ENCODE measurements around the gene GPR183. TPM values are rescaled to one million over a fixed set of nuclear protein-coding genes. Genes with fewer than 3 reads are reported as not detected.

Gene GPR183
- total RNA-seq, 1 donor from 2014 or later, result 147 TPM

DNA sequence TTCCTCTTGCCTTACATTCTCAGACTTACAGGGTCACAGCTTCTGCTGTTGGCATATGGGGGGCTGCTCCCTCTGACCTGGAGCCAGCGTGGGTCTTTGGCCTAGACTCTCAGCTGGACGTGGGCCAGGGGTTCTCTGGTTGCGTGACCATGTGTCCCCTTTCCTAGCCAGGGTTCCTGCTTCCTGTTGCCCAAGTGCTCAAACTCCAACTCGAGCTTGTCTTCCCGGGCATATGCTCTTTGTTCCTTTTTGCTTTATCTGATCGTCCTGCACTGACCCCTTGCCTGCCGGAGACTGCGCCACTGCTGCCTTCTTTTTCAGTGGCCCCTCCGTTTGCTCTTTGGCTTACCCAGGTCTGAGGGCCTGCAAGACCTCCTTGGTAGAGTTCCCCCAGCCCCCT, 25.3 kb upstream of the GPR183 start:
- no peak overlapping the region for H3K27ac Mint-ChIP-seq
- no peak for DNase-seq (ENCODE audit: low spot score)
- H3K4me3 Mint-ChIP-seq (ENCODE audit: low read depth), result no peak overlapping the region
- H3K36me3 Mint-ChIP-seq (ENCODE audit: low read depth), result peaks cover 70% of the 10 kb centered on the region
- intact Hi-C loops (cut with micrococcal nuclease), result loop anchor here (1.0 kb wide), 1 partner anchor 9 kb away; no protein-coding TSS in a partner anchor
- H3K4me1 Mint-ChIP-seq (ENCODE audit: low read depth), result peaks cover 44% of the 10 kb centered on the region
- no peaks in the 10 kb centered on the region for H3K27me3 Mint-ChIP-seq (ENCODE audit: low read depth)
- peaks cover 5% of the 10 kb centered on the region for H3K9me3 Mint-ChIP-seq

DNA sequence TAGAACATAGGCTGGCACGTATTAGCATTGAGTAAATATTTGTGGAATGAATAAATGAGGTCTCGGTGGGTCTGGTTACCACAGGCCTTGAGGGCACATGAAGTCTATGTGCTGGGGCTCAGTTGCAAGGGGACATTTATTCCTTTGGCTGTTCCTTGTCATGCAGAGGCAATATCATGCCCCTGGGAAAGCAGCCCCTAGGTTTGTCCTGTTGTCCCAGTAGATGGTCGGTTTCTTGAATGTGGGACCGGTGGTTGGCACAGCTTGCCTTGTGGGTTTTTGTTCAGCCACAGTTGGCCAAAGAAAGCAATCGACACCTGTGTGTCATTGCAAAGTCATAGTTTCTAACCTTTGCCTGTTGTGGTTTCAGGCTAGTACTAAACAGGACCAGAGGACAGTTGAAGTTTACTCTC, 24.7 kb upstream of the GPR183 start:
- peaks cover 48% of the 10 kb centered on the region for H3K4me1 Mint-ChIP-seq (ENCODE audit: low read depth)
- peaks cover 75% of the 10 kb centered on the region for H3K36me3 Mint-ChIP-seq (ENCODE audit: low read depth)
- DNase-seq (ENCODE audit: low spot score), result no peak
- H3K9me3 Mint-ChIP-seq, result peaks cover 5% of the 10 kb centered on the region
- H3K27ac Mint-ChIP-seq, result peak overlapping the region; percentile 69
- intact Hi-C loops (cut with micrococcal nuclease), result loop anchor here (1.0 kb wide), 1 partner anchor 9 kb away; no protein-coding TSS in a partner anchor
- H3K4me3 Mint-ChIP-seq (ENCODE audit: low read depth), result no peak overlapping the region
- no peaks in the 10 kb centered on the region for H3K27me3 Mint-ChIP-seq (ENCODE audit: low read depth)

DNA sequence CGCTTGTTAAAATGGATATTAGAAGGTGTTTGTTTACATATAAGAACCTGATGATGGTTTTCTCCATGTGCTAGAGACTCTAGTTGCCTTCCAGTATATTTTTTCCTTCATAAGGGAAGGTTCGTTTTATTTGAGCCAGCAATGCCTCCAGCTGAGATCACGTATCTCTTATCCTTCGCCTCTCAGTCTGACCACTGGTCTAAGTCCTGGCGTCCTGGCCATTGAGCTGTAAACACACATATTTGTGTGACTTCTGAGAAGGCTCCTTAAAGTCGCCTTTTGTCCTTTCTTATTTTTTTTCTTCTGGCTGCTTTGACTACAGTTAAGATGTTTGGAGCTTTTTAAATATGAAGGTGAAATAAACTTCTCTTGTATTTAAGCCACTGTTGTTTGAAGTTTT, 23.7 kb upstream of the GPR183 start:
- intact Hi-C loops (cut with micrococcal nuclease), result no loop called here
- H3K27ac Mint-ChIP-seq, result peak overlapping the region; percentile 28
- H3K4me1 Mint-ChIP-seq (ENCODE audit: low read depth), result peaks cover 43% of the 10 kb centered on the region
- H3K9me3 Mint-ChIP-seq, result peaks cover 5% of the 10 kb centered on the region
- peaks cover 75% of the 10 kb centered on the region for H3K36me3 Mint-ChIP-seq (ENCODE audit: low read depth)
- DNase-seq (ENCODE audit: low spot score), result no peak
- no peaks in the 10 kb centered on the region for H3K27me3 Mint-ChIP-seq (ENCODE audit: low read depth)
- no peak overlapping the region for H3K4me3 Mint-ChIP-seq (ENCODE audit: low read depth)

DNA sequence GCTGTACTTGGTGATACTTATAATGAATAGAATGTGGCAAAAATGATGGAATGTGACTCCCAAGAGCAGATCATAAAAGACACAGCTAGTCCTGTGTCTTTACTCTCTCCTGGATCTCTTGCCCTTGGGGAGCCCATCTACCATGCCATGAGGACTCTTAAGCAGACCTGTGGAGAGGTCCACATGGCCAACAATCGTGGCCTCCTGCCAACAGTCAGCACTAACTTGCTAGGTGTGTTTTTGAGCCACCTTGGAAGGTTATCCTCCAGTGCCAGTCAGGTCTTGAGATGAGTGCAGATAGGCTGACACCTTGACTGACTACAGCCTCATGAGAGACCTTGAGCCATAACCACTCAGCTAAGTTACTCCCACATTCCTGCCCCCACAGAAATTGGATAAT, 22.3 kb upstream of the GPR183 start:
- Mint-ChIP-seq H3K27me3 (ENCODE audit: low read depth) (no peaks in the 10 kb centered on the region), H3K9me3 (peaks cover 5% of the 10 kb centered on the region), H3K27ac (no peak overlapping the region), H3K4me1 (ENCODE audit: low read depth) (peaks cover 46% of the 10 kb centered on the region), H3K4me3 (ENCODE audit: low read depth) (no peak overlapping the region), H3K36me3 (ENCODE audit: low read depth) (peaks cover 76% of the 10 kb centered on the region)
- DNase-seq (ENCODE audit: low spot score), result no peak
- intact Hi-C loops (cut with micrococcal nuclease), result no loop called here

- Mint-ChIP-seq H3K4me3 (ENCODE audit: low read depth) (no peak overlapping the region), H3K4me1 (ENCODE audit: low read depth) (peaks cover 58% of the 10 kb centered on the region), H3K36me3 (ENCODE audit: low read depth) (peaks cover 75% of the 10 kb centered on the region)
These were observed 20.6 kb upstream of the GPR183 start for GRCh38 chr13:99327761-99328160.

GRCh38 chr13:99327126-99327525, 19.9 kb upstream of the GPR183 start:
- Mint-ChIP-seq H3K36me3 (ENCODE audit: low read depth) (peaks cover 70% of the 10 kb centered on the region), H3K4me3 (ENCODE audit: low read depth) (no peak overlapping the region), H3K9me3 (peaks cover 5% of the 10 kb centered on the region), H3K27me3 (ENCODE audit: low read depth) (no peaks in the 10 kb centered on the region), H3K4me1 (ENCODE audit: low read depth) (peaks cover 58% of the 10 kb centered on the region), H3K27ac (no peak overlapping the region)
- intact Hi-C loops (cut with micrococcal nuclease), result no loop called here
- DNase-seq (ENCODE audit: low spot score), result no peak

More at GRCh38 chr13:99327761-99328160, 20.6 kb upstream of the GPR183 start:
- H3K27ac Mint-ChIP-seq, result no peak overlapping the region
- no peaks in the 10 kb centered on the region for H3K27me3 Mint-ChIP-seq (ENCODE audit: low read depth)
- intact Hi-C loops (cut with micrococcal nuclease), result no loop called here
- H3K9me3 Mint-ChIP-seq, result peaks cover 5% of the 10 kb centered on the region
- DNase-seq (ENCODE audit: low spot score), result no peak

DNA sequence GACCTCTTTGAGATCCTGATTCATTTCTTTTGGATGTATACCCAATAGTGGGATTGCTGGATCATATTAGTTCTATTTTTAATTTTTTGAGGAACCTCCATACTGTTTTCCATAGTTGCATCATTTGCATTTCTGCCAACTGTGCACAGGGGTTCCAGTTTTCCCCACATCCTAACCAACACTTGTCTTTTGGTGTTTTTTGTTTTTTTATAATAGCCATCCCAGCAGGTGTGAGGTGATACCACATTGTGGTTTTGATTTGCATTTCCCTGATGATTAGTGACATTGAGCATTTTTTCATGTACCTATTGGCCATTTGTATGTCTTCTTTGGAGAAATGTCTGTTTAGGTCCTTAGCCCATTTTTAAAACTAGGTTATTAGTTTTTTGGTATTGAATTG, 18.8 kb upstream of the GPR183 start:
- H3K36me3 Mint-ChIP-seq (ENCODE audit: low read depth), result peaks cover 58% of the 10 kb centered on the region
- peaks cover 54% of the 10 kb centered on the region for H3K4me1 Mint-ChIP-seq (ENCODE audit: low read depth)
- peaks cover 5% of the 10 kb centered on the region for H3K9me3 Mint-ChIP-seq
- no peak for DNase-seq (ENCODE audit: low spot score)
- no peak overlapping the region for H3K4me3 Mint-ChIP-seq (ENCODE audit: low read depth)
- peak overlapping the region; percentile 56 for H3K27ac Mint-ChIP-seq
- H3K27me3 Mint-ChIP-seq (ENCODE audit: low read depth), result no peaks in the 10 kb centered on the region
- intact Hi-C loops (cut with micrococcal nuclease), result no loop called here

DNA sequence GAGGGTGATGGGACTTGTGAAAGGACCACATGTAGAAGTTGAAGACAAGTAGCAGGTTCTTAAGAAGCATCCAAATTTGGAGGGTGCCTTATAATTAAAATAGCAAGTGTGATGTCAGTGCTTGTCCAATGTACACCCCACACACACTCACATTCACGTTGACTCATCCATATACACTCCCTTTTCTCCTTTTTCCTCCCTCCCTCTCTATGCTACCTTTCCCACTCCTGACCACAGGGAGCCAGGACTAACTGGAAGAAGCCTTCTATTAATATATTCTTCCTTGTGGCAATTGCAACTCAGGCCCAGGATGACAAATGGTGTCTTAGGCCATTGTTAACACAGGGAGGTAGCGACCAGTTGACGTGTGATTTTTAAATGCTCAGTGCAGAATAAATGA, 16.3 kb upstream of the GPR183 start:
- Mint-ChIP-seq H3K4me3 (ENCODE audit: low read depth) (peak overlapping the region; percentile 31), H3K9me3 (no peaks in the 10 kb centered on the region), H3K36me3 (ENCODE audit: low read depth) (peaks cover 49% of the 10 kb centered on the region), H3K4me1 (ENCODE audit: low read depth) (peaks cover 60% of the 10 kb centered on the region), H3K27me3 (ENCODE audit: low read depth) (no peaks in the 10 kb centered on the region), H3K27ac (peak overlapping the region; percentile 96)
- intact Hi-C loops (cut with micrococcal nuclease), result loop anchor here (2.0 kb wide), 1 partner anchor 49 kb away; no protein-coding TSS in a partner anchor
- no peak for DNase-seq (ENCODE audit: low spot score)

DNA sequence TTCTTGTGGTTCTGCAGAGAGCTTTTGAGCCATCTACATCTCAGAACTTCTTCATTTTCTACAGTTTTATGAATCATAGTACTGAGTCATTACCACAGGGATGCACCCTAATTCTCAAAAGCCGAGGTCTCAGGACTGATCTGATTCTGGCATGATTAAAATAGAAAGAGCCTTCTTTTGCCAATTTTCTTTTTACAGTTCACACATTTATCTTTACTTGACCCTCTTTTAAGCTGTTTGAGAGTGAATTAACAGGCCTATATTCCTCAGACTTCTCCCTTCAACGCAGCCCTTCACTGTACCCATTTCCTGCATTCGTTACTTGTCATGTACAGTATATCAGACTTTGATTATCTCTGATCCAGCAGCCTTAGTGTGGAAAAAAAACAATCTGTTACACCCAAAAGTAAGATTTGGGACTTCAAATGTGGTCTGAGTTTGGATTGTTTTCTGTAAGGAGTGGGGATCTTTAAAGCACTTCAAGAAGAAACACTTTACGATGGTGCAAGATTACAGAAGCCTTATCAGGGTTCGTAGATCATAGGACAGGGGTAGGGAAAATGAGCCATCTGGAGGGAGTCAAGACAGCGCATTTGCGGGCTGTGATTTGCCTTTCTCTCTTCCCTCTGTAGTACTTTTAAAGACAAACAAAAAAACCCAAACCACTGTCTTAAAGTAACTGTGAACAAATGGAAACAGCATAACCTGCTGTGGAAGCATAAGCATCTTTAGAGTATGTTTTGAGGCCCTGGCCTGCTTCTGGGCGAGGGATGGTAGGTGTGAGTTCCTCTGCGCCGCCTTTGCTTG, 15.3 kb upstream of the GPR183 start:
- intact Hi-C loops (cut with micrococcal nuclease), result loop anchor here (1.0 to 2.0 kb wide), 8 partner anchors 8 to 111 kb away; partner anchors contain the start of gene GPR183
- no peaks in the 10 kb centered on the region for H3K27me3 Mint-ChIP-seq (ENCODE audit: low read depth)
- no peaks in the 10 kb centered on the region for H3K9me3 Mint-ChIP-seq
- peak; percentile 44 for DNase-seq (ENCODE audit: low spot score)
- peak overlapping the region; percentile 96 for H3K27ac Mint-ChIP-seq
- peak overlapping the region; percentile 31 for H3K4me3 Mint-ChIP-seq (ENCODE audit: low read depth)
- peaks cover 53% of the 10 kb centered on the region for H3K36me3 Mint-ChIP-seq (ENCODE audit: low read depth)
- H3K4me1 Mint-ChIP-seq (ENCODE audit: low read depth), result peaks cover 60% of the 10 kb centered on the region

GRCh38 chr13:99321709-99322108, 14.5 kb upstream of the GPR183 start:
- intact Hi-C loops (cut with micrococcal nuclease), result loop anchor here (1.0 to 2.0 kb wide), 8 partner anchors 7 to 112 kb away; partner anchors contain the start of gene GPR183
- H3K4me1 Mint-ChIP-seq (ENCODE audit: low read depth), result peaks cover 62% of the 10 kb centered on the region
- no peaks in the 10 kb centered on the region for H3K27me3 Mint-ChIP-seq (ENCODE audit: low read depth)
- H3K9me3 Mint-ChIP-seq, result no peaks in the 10 kb centered on the region
- no peak overlapping the region for H3K4me3 Mint-ChIP-seq (ENCODE audit: low read depth)
- peak overlapping the region; percentile 96 for H3K27ac Mint-ChIP-seq
- DNase-seq (ENCODE audit: low spot score), result no peak
- peaks cover 53% of the 10 kb centered on the region for H3K36me3 Mint-ChIP-seq (ENCODE audit: low read depth)

DNA sequence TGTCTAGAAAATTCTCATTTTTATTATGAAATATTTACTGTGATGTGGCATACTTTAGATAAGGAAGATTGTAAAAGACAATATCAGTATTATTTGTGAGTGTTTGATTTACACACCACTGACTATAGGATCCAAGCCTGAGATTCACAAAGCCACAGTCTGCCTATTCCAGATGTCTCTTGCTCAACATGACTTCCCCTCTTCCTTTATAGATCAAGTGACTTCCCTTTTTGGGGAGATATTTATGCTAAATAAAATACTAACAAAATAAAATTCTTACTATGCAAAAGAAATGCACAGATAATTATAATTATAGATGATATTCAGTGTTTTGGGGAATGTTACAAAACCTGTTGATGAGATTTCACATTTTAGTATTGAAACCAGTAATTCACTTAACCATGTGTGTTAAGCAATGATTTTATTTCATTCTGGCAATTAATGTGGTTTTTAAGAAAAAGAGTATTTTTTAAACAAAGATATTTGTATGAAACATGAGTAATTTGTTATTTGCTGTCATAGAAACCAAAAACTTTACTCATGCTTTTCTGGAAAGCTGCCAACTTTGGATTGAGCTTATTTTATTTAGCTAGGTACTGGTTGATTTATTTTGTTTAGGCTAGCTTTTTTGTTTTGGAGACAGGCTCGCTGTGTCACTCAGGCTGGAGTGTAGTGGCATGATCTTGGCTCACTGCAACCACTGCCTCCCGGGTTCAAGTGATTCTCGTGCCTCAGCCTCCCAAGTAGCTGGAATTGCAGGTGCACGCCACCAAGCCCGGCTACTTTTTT, 13.7 kb upstream of the GPR183 start:
- Mint-ChIP-seq H3K9me3 (no peaks in the 10 kb centered on the region), H3K27me3 (ENCODE audit: low read depth) (no peaks in the 10 kb centered on the region), H3K36me3 (ENCODE audit: low read depth) (peaks cover 55% of the 10 kb centered on the region), H3K27ac (no peak overlapping the region), H3K4me3 (ENCODE audit: low read depth) (no peak overlapping the region), H3K4me1 (ENCODE audit: low read depth) (peaks cover 67% of the 10 kb centered on the region)
- intact Hi-C loops (cut with micrococcal nuclease), result no loop called here
- no peak for DNase-seq (ENCODE audit: low spot score)

DNA sequence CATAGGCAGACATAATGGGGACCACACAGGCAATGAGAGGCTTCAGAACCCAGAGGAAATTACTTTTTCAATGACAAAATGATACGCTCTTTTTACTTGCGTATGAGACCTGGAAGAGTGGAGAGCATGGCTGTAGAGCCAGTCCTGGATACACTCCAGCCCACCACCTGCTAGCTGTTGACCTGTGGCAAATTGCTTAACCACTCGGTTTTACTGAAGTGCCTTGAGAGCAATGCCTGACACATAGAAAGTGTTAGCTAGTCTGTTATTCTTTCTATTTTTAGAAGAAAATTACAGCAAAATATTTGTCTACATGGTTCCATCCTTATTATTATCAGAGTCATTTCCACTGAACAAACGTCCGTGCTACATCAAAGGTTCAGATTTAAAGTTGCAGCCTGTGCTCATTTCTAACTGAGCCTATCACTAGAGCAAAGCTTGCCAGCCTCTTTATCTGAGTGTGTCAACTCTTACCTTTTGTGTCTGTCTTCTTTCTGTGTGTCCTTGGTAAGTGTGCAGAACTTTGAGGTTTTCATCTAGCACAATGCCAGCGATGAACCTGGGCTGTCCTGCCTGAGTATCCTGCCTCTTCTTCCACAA, 9.6 kb upstream of the GPR183 start:
- peak overlapping the region; percentile 96 for H3K27ac Mint-ChIP-seq
- no peak overlapping the region for H3K4me3 Mint-ChIP-seq (ENCODE audit: low read depth)
- peaks cover 51% of the 10 kb centered on the region for H3K36me3 Mint-ChIP-seq (ENCODE audit: low read depth)
- H3K27me3 Mint-ChIP-seq (ENCODE audit: low read depth), result no peaks in the 10 kb centered on the region
- intact Hi-C loops (cut with micrococcal nuclease), result no loop called here
- no peak for DNase-seq (ENCODE audit: low spot score)
- no peaks in the 10 kb centered on the region for H3K9me3 Mint-ChIP-seq
- H3K4me1 Mint-ChIP-seq (ENCODE audit: low read depth), result peaks cover 62% of the 10 kb centered on the region
